Stimulated activated CD8-positive, alpha-beta memory T cell treated with anti-CD3 and anti-CD28 coated beads, Interleukin-12 subunit alpha, Interleukin-12 subunit beta, amount 100 ng/mL, for 24 hours (primary cell): ENCODE results near the gene CCDC172.
"Not testable (repeated sequence)": the region's sequence is repeated elsewhere in the genome, so short reads cannot be mapped to it uniquely, and the experiment has no call there.

ENCODE experiments used
- DNase-seq: peaks from one replicate; pipeline ENCODE4 v3.0.0-alpha.2; 2020; ENCODE audit errors: extremely low read depth

The CCDC172 gene

DNA sequence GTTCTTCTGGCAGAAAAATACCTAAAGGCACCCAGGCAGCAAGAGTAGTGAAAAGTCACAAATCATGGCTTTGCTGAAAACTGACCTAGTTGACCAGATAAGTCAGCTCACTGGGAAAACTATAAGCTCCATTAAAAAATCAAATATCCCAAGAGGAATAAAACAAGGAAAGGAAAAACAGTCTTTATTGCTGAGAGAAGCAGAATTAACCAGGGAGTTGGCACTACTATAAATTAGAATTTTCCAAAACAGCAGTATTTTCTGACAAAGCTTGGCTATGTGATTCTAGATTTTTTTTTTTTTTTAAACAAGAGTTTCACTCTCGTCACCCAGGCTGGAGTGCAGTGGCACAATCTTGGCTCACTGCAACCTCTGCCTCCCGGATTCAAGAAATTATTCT, 12.6 kb downstream of the CCDC172 start:
- DNase-seq = no peak

DNA sequence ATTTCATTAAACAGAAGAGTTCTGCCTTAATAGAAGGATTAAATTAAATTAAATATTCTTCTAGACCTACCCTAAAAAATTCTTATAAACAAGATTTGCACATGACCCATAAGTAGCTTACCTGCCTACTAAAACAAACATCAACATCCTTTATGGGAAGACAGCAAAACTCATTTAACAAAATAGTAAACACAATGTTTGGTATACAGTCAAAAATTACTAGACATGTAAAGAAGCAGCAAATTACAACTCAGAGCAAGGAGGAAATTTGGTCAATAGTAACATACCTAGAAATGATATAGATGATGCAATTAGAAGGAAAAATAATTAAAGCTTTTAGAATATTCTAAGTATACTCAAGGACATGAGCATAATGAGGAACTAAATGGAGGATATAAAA, 27.9 kb downstream of the CCDC172 start:
- DNase-seq = no peak

DNA sequence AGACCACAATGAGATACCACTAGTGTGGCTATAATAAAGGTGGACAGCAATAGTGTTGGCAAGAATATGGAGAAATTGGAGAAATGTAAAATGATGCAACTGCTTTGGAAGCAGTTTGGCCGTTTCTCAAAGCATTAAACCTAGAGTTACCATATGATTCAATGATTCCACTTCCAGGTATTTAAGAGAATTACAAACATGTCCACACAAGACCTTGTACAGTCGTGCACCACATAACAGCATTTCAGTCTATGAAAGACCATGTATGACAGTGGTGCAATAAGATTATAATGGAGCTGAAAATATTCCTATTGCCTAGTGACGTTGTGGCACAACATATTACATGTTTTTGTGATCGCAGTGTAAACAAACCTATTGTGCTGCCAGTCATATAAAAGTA, 29.6 kb downstream of the CCDC172 start:
- DNase-seq = no peak

DNA sequence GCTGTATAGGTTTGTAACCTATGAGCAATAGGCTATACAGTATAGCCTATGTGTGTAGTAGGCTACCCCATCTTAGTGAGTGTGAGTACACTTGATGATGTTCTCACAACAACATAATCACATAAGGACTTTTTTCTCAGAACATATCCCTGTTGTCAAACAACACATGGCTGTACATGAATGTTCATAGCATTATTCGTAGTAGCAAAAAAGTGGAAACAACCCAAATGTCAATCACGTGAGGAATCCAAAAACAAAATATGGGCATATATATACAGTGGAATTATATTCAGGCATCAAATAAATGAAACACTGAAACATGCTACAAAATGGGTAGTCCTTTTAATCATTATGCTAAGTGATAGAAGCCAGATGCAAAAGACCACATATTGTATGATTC, 31.1 kb downstream of the CCDC172 start:
- no peak for DNase-seq

DNA sequence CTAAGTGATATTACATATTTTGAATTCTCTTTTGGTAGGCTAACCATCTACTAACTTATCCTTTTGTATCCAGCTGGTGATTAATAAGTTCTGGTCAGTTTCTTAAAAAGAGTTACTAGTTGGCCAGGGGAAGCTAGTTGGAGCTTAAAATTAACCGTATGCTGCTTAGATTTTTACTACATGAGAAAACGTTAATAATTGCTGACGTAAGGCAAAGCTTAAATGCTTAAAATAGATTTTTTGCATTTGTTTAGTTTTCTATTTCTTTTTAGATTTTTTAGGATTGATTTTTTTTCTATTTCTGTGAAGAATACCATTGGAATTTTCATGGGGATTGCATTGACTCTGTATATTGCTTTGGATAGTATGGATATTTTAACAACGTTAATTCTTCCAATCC, 32.6 kb downstream of the CCDC172 start:
- no peak for DNase-seq

DNA sequence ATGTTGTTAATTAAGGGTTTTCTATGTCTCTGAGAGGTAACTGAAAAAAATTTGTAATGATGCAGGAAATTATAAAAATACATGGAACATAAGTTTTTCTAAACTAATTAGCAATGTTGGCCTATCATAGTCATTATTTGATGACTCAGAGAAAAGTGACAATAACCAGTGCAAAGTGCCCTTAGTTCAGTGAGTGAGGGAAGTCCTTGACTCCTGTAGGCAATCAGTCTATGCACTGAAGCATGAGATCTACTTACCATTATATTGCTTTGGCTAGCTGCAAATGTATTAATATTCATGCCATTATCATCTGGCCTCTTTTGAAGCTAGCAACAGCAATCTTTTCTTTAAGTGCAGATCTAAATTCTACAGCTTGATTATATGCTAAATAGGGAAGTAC, 40.6 kb downstream of the CCDC172 start:
- no peak for DNase-seq

DNA sequence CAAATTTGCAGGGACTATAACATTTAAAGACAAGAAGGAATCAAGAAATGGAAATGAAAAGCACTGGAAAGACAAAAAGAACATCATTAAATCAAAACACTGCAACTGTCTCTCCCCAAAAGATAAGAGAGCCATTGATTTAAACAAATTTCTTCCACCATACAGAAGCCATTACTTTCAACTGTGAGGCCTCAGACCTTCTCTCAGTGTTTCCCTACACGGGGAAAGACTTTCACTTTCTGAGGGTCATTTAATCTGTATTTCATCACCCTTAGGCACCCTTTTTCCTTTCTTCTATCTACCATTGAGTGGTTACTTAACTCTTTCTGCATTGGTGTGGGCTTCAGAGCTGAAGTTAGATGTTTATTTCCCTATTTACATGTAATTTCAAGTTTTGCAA, 47.5 kb downstream of the CCDC172 start:
- DNase-seq = no peak

DNA sequence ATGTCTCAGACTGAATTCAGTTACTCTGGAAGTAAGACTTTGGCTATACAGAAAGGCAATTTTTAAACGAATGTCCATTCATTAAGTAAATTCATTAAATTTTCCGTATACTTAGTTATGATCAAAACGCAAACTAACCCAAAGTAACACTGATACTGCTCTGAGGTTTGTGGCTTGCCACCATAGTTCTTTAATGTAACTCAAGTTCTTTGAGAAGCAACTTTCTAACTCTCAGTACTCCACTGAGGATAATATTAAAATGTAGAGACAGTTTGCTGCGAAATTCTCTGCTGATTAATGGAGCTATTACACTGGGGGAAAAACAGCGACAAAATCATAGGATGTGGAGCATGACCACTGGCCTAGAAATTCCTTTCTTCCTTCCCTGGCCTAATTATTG, 58.0 kb downstream of the CCDC172 start:
- no peak for DNase-seq

DNA sequence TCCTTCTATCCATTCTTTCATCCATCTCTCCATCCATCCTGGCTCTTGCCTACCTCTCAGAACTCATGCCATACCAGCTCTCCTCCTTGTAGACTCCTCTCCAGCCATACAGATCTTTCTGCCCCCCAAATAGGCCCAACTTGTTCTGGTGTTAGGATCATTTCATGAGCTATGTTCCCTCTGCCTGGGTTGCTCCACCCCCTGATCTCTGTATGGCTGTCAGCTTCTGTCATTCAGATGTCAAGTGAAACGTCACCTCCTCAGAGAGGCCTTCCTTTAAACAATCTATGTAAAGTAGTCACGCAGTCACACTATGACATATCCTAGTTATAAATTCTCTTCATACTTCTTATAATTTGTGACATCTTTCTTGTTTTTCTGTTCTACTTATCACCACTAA, 61.1 kb downstream of the CCDC172 start:
- no peak for DNase-seq

DNA sequence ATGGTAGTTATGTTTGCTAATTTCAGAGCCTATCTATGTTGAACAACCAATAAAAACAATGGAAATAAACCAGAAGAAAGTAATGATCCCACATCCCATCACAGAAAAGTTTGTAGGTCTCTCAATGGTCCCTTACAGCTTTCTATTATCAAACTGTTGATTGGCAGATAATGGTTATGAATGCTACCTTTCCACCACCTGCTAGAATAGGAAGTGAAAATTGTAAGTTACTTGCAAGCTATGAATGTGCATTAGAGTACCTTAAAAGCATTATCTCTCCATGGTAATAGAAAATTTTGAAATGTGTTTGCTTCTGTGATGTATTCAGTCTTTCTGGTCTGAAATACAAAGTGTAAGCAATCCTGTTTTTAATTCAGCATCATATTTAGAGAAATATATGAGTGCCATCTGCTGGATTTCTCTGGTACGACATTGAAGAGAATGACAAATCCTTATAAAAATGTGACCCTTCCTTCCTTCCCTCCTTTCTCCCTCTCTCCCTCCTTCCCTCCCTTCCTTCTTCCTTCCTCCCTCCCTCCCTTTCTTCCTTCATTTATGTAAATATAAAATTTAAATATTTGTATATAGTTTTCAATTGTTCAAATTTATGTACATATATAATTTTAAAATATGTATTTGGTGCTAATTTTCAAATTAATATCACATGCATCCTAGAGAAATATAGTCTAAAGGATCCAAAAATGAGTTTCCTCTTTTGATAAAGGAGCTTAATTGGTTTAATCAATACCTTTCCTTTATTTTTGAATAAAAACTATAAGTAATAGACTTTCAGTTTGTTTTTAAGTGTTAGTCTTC, 62.0 kb downstream of the CCDC172 start:
- no peak for DNase-seq

DNA sequence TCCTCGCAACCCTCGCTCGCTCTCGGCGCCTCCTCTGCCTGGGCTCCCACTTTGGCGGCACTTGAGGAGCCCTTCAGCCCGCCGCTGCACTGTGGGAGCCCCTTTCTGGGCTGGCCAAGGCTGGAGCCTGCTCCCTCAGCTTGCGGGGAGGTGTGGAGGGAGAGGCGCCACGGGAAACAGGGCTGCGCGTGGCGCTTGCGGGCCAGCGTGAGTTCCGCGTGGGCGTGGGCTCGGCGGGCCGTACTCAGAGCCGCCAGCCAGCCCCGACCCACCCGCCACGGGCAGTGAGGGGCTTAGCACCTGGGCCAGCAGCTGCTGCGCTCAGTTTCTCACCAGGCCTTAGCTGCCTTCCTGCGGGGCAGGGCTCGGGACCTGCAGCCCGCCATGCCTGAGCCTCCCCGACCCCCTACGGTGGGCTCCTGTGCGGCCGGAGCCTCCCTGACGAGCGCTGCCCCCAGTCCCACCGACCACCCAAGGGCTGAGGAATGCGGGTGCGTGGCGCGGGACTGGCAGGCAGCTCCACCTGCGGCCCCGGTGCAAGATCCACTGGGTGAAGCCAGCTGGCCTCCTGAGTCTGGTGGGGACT, 69.1 kb downstream of the CCDC172 start:
- DNase-seq = not testable (repeated sequence)

DNA sequence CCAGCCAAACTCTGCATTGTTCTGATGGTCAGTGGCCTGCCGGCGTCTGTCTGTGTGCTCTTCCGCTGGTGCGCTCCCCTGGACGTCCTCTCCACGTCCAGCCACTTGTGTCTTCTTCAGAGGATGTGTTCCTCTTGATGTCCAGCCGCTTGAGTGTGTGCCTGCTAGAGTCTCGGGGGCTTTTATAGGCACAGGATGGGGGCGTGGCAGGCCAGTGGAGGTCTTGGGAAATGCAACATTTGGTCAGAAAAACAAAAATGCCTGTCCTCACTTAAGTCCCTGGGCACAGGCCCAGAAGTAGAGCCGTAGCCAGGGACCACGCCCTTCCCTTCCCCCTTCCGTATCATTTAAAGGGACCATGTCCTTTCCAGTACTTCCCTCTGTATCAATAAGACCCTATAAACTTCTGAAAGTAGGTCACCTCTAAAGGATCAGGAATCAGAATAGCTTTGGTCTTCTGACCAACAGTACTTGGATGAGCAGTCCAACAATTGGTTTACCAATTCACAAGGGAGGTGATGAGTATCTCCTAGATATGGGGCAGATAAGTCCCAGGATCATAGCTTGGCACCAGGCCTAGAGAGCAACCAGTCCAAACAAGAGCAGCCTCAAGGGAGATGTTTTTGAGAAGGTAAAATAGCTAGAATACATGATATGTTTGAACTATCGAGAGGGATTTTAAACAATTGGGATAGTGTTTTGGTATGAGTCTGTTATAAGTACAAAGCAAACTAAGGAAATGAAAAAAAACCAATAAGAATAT, 71.2 kb downstream of the CCDC172 start:
- DNase-seq = no peak

DNA sequence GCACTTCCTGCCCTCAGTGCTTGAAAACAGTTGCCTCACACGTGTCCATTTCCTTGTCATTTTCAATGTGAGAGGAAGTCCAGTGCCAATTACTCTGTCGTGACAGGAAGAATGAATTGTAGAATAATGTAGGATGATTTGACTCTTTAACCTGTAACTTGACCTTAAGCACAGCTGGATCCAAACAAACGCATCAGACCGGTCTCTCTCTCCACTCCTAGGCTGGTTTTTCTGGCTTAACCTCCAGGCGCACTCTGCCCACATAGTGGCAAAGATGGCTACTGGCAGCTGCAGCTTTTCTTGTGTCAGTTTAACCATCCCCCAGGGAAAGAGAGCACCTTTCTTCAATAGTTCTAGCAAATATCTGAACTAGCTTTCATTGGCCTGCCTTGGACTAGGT, 74.0 kb downstream of the CCDC172 start:
- DNase-seq = no peak

DNA sequence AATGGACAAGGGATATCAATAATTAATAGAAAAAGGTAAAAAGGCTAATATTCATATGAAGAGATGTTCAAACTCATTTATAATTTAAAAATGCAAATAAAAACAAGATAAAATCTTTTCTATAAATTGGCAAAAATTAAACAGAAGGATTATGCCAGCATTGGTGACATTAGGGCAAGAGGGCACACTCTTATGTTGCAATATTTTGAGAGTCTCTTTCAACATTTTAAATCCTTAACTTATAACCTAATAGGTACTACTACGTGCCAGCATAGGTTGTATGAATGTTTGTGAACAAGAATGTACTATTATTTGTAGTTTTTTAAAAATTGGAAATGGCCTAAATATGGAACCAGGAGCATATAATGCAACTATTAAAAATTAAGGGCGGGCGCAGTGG, 78.6 kb downstream of the CCDC172 start:
- DNase-seq = no peak

DNA sequence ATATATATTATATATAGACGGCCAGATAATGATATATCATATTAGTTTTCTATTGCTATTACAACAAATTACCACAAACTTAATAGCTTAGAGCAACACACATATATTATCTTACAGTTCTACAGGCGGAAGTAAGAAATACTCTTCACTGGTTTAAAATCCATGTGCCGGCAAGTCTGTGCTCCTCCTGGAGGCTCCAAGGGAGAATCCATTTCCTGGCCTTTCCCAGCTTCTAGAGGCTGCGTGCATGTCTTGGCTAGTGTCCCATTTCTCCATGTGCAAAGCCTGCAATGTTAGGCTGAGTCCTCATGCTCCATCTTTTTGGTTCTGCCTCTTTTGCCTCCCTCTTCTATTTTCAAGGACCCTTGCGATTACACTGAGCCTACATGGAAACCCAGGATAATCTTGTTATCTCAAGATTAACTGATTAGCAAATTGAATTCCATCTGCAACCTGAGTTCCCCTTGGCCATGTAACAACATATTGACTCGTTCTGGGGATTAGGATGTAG, 79.5 kb downstream of the CCDC172 start:
- DNase-seq = no peak

DNA sequence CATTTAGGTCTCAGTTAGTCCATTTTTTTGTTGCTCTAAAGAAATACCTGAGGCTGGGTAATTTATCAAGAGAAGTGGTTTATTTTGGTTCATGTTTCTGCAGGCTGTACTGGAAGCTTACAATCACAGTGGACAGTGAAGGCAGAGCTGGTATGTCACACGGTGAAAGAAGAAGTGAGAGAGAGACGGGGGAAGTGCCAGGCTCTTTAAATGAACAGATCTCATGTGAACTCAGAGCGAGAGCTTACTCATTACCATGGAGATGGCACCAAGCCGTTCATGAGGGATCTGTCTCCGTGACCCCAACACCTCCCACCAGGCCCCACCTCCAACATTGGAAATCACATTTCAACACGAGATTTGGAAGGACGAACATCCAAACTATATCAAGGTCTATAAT, 84.5 kb downstream of the CCDC172 start:
- no peak for DNase-seq

DNA sequence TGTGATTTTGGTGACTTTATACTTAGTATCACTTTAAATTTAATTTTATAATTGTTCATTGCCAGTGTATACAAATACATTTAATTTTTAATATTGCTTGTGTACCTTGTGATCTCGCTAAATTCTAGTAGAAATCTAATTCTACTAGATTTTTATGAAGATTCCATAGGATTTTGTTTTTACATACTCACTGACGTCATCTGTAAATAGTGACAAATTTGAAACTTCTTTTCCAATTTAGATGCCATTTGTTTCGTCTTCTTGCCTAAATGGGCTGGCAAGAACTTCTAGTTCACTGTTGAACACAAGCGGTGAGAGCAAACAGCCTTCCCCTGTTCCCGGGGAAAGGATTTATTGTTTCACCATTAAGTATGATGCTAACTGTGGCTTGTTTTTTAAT, 86.1 kb downstream of the CCDC172 start:
- DNase-seq = no peak

DNA sequence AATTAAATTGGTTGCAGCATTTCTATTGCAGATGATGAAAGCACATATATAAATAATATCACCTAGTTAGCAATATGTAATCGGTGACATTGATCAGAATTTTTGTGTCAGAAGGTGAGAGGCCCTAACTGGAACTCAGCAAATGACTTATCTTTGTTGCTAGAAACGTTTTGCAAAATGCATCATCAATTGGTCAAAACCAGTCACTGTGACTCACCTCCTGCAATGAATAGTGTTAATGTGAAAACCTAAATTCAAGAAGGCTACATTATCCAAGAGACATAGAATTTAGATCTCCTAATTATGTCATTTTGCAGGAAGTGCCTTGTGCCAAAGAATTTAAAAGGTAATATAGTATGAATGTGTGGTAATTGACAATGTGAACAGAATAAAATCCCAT, 93.6 kb downstream of the CCDC172 start:
- no peak for DNase-seq

DNA sequence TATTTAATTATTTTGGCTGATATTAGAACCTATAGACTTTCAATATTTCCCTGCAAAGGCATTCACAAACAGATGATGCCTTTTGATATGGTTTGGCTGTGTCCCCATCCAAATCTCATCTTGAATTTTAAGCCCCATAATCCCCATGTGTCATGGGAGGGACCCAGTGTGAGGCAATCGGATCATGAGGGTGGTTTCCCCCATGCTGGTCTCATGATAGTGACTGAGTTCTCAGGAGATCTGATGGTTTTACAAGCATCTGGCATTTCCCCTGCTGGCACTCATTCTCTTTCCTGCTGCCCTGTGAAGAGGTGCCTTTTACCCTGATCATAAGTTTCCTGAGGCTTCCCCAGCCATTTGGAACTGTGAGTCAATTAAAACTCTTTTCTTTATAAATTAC, 94.1 kb downstream of the CCDC172 start:
- DNase-seq = no peak

DNA sequence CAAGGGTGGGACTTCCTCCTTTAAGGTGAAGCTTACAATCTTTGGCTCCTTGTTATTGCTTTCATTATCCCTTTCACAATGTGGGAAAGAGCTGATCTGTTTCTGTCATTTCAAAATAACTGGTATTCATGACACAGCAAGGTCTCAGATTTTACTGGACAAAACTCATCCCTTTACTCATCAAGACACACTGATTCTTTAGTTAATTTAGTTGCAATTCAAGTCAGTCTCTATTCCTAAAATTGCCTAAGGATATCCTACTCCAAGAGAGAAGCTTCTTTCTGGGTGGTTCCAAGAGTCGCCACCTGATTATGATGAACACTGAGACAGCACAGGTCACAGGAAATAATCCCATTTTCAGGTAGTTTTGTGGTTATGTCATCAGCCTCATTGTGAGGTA, 97.6 kb downstream of the CCDC172 start:
- DNase-seq = no peak

DNA sequence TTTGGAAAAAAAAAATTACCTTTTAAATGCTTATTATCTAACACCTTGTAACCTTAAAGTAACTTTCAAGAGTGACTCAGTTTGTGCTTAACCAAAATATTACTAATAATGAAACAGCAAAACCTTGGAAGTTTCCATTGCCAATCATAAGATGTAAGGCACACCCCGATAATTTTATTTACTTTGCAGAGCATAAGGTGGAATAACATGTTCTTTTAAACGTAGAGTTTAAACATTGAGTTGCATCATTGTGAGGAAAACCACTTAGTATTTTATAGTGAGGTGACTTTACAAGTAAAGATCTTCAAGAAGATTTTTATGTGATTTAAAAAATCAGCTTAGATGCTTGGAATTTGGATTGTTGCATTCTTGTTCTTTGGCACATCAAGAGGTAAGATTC, 103.4 kb downstream of the CCDC172 start, which contains the start of gene PNLIPRP3:
Gene PNLIPRP3 (plus strand): TSS at position 177 of the 400 bp plus-strand sequence. CDS start 166 bp downstream, at position 343.
- DNase-seq = no peak

DNA sequence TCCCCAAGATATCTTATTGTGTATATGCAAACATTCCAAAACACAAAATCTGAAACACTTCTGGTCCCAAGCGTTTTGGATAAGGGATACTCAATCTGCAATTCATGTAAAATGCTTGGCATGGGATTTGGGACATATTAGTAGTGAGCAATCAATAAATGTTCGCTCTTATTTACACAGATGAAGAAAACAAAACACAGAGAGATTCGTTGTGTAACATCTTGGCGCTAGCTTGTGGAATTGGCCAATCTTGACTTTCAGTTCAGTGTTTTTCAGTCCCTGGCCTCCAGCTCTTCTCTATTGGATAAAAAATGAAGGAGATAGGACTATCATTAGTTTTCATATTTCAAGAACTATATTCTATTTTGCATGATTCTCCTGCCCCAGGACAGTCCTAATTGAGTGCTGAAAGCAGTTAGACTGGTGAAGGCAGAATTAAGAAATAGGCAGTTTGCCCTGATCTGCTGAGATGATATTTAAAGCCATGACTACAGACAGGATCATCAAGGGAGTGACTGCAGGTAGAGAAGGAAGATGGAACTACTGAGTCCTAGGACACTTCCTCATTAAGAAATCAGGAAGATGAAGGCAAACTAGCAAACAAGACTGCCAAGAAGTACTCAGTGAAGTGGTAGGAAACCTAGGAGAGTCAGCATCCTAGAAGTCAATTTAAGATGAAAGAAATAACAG, 105.2 kb downstream of the CCDC172 start:
- no peak for DNase-seq
